ENCODE measurements around the gene HOXD12.

The HOXD12 gene

GRCh38 chr2:176080540-176081375 is 18.8 kb upstream of the HOXD12 start:
- DNase-seq (ENCODE audit: low spot score) = no peak

GRCh38 chr2:176081376-176081836 is 18.2 kb upstream of the HOXD12 start:
- no peak for DNase-seq (ENCODE audit: low spot score)

GRCh38 chr2:176081837-176082524 is 17.6 kb upstream of the HOXD12 start:
- DNase-seq (ENCODE audit: low spot score) = no peak

GRCh38 chr2:176082525-176082823 is 17.1 kb upstream of the HOXD12 start:
- DNase-seq (ENCODE audit: low spot score) = no peak

- DNase-seq (ENCODE audit: low spot score) = no peak
Measured at GRCh38 chr2:176082824-176083751, 16.5 kb upstream of the HOXD12 start.

- DNase-seq (ENCODE audit: low spot score) = no peak
Measured at GRCh38 chr2:176083796-176084261, 15.8 kb upstream of the HOXD12 start, which contains the start of gene EVX2. TSS of gene EVX2 (minus strand) at chr2:176083962. CDS start at chr2:176083776, 186 bp downstream.

GRCh38 chr2:176084611-176085119 is 14.9 kb upstream of the HOXD12 start:
- DNase-seq (ENCODE audit: low spot score) = no peak

GRCh38 chr2:176085120-176085788 is 14.3 kb upstream of the HOXD12 start:
- no peak for DNase-seq (ENCODE audit: low spot score)

GRCh38 chr2:176085861-176086771 is 13.5 kb upstream of the HOXD12 start:
- no peak for DNase-seq (ENCODE audit: low spot score)

- DNase-seq (ENCODE audit: low spot score) = no peak
Measured at GRCh38 chr2:176087330-176088047, 12.1 kb upstream of the HOXD12 start.

- peak; percentile 73 for DNase-seq (ENCODE audit: low spot score)
Measured at GRCh38 chr2:176088048-176088936, 11.3 kb upstream of the HOXD12 start.

GRCh38 chr2:176088937-176089842 is 10.4 kb upstream of the HOXD12 start:
- no peak for DNase-seq (ENCODE audit: low spot score)

GRCh38 chr2:176089843-176090395 is 9.7 kb upstream of the HOXD12 start:
- DNase-seq (ENCODE audit: low spot score) = no peak

GRCh38 chr2:176090862-176091261 is 8.7 kb upstream of the HOXD12 start:
- DNase-seq (ENCODE audit: low spot score) = no peak

GRCh38 chr2:176091329-176092258 is 8.0 kb upstream of the HOXD12 start:
- DNase-seq (ENCODE audit: low spot score) = no peak
